Kidney (tissue), 14 donors: Measurements from ENCODE around the gene NTSR1. TPM values are rescaled to one million over a fixed set of nuclear protein-coding genes. Genes with fewer than 3 reads are reported as not detected.
A peak's percentile ranks its signal among the peaks of the same experiment; 100 is the strongest.

Source experiments
- DNase-seq, 5 donors: peaks; one replicate each; pipeline ENCODE4 v3.0.0-alpha.2; 2013 to 2020
- FAIRE-seq: peaks from 2 replicates; lab custom pipeline; 2012; peaks lifted over from hg19 to GRCh38; lab: Jason Lieb, UNC
- H3K27ac ChIP-seq, 2 donors: one replicate each; pipeline ENCODE4 v1.7.0; 2013; ENCODE audit warnings: low read depth in 2 of 2, low read length in 2 of 2, inconsistent platforms in 1 of 2
- H3K27me3 ChIP-seq: one replicate; pipeline ENCODE4 v1.7.1; 2013; ENCODE audit warnings: low read length, inconsistent platforms; ENCODE audit not compliant: control insufficient read depth, insufficient read depth
- H3K36me3 ChIP-seq, 3 donors: one replicate each; pipeline versions ENCODE4 v1.7.0 to v1.7.1; 2013; ENCODE audit warnings: low read length in 3 of 3, control low read depth in 1 of 3, inconsistent platforms in 1 of 3; ENCODE audit not compliant: insufficient read depth in 3 of 3, control insufficient read depth in 2 of 3
- H3K4me1 ChIP-seq, 3 donors: one replicate each; pipeline versions ENCODE4 v1.7.0 to v1.7.1; 2013; ENCODE audit warnings: low read length in 3 of 3, inconsistent platforms in 1 of 3, low read depth in 1 of 3; ENCODE audit not compliant: control insufficient read depth in 2 of 3, insufficient read depth in 2 of 3
- H3K4me3 ChIP-seq, 3 donors: one replicate each; pipeline versions ENCODE4 v1.7.0 to v1.8.1; 2013; ENCODE audit warnings: low read length in 3 of 3, control low read depth in 1 of 3, inconsistent platforms in 1 of 3
- H3K9ac ChIP-seq, 3 donors: one replicate each; pipeline versions ENCODE4 v1.7.0 to v1.7.1; 2013; ENCODE audit warnings: low read length in 3 of 3, control low read depth in 1 of 3, inconsistent platforms in 1 of 3
- H3K9me3 ChIP-seq, 3 donors: one replicate each; pipeline versions ENCODE4 v1.7.0 to v1.7.1; 2013; ENCODE audit warnings: low read length in 3 of 3, control low read depth in 1 of 3, inconsistent platforms in 1 of 3; ENCODE audit not compliant: control insufficient read depth in 2 of 3, insufficient read depth in 1 of 3
- intact Hi-C: fragments of 100-400 bp; cut with DNase I; formaldehyde crosslinking; loops from one replicate; pipeline ENCODE4 v1.11.1; 2022
- polyA plus RNA-seq: library from polyadenylated mRNA; stranded (reverse); fragments of 350-450 nt; fragmentation: Illumina TruSeq; extraction: RNeasy Lipid Tissue Mini Kit (QIAGEN cat#74804); gene quantifications from one replicate; pipeline ENCODE4 v1.2.3, GENCODE V29; 2014; ENCODE audit warnings: low read depth, low replicate concordance; ENCODE audit not compliant: insufficient read depth
- total RNA-seq: library from RNA; stranded (reverse); fragmentation: NEBNext Ultra II Directional; extraction: Animal tissue kit (Norgen Biotek cat#: 25700); gene quantifications from one replicate; pipeline ENCODE4 v1.2.1, GENCODE V29; 2021
- TF ChIP-seq, protein P1 (sequence below): IDR thresholded peaks from 3 replicates; pipeline ENCODE4 v1.5.1; 2012; ENCODE audit warnings: mild to moderate bottlenecking, moderate library complexity, borderline replicate concordance; ENCODE audit not compliant: insufficient read depth; ENCODE audit errors: extremely low read depth
- donor health status: control.
- donor health status: control.
- donor health status: control.
- donor health status: control.
- donor health status: control.
- donor health status: DM: yes; HTN: yes; CAD: no.
- donor health status: Normal renal cell carcinoma (clear cell type).

The NTSR1 gene
- total and polyA plus RNA-seq, 2 donors from 2014 or later, result 0.09 TPM; not detected in 1

DNA sequence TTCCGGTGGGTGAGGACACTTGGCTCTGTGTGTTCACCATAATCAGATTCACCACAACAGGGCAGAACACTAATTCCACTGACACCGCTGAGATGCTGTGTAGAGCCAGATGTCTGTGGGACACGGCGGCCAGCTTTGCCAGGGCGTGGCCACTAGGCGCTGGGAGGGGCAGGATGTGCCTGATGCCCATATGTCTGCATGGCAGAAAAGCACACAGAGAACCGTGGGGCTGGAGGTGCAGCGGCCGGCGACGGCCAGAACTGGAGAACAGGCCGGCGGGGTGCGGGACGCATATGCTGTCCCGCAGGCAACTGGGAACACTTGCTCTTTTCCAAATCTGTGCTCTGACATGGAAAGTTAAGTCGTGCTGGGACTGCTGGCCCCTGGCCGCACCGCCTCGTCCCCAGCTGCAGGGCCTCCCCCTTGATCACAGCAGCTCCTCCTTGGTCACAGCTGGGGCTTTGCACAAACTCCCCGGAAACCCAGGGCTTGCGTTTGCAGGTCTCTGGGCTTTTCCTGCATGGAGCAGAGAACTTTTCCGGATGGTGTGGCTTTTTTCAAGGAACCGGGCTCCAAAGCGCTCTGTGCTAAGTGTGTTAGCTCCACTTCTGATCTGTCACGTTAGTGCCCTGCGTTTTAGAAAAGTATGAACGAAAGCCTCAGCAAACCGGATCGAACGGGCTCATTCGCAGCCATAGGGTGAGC, 31.1 kb downstream of the NTSR1 start:
- no peaks in the 10 kb centered on the region for H3K36me3 ChIP-seq
- no peaks in the 10 kb centered on the region for H3K4me1 ChIP-seq
- H3K27me3 ChIP-seq, result no peaks in the 10 kb centered on the region
- no peak for FAIRE-seq
- no peak overlapping the region for H3K9ac ChIP-seq
- intact Hi-C loops, result no loop called here
- peak in 2 of 5 donors; percentile 6 to 80 for DNase-seq
- H3K4me3 ChIP-seq, result no peak overlapping the region
- TF ChIP-seq, protein P1, sequence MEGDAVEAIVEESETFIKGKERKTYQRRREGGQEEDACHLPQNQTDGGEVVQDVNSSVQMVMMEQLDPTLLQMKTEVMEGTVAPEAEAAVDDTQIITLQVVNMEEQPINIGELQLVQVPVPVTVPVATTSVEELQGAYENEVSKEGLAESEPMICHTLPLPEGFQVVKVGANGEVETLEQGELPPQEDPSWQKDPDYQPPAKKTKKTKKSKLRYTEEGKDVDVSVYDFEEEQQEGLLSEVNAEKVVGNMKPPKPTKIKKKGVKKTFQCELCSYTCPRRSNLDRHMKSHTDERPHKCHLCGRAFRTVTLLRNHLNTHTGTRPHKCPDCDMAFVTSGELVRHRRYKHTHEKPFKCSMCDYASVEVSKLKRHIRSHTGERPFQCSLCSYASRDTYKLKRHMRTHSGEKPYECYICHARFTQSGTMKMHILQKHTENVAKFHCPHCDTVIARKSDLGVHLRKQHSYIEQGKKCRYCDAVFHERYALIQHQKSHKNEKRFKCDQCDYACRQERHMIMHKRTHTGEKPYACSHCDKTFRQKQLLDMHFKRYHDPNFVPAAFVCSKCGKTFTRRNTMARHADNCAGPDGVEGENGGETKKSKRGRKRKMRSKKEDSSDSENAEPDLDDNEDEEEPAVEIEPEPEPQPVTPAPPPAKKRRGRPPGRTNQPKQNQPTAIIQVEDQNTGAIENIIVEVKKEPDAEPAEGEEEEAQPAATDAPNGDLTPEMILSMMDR, result no peak
- no peak overlapping the region for H3K27ac ChIP-seq
- H3K9me3 ChIP-seq, result no peaks in the 10 kb centered on the region

- H3K4me3 ChIP-seq, result no peak overlapping the region
- H3K27ac ChIP-seq, result no peak overlapping the region
- H3K27me3 ChIP-seq, result no peaks in the 10 kb centered on the region
- DNase-seq (peak in 1 of 5 donors; percentile 75), FAIRE-seq (no peak)
- intact Hi-C loops, result no loop called here
- TF ChIP-seq, protein P1, result no peak
- no peaks in the 10 kb centered on the region for H3K9me3 ChIP-seq
- H3K4me1 ChIP-seq, result no peaks in the 10 kb centered on the region
- H3K9ac ChIP-seq, result no peak overlapping the region
- no peaks in the 10 kb centered on the region for H3K36me3 ChIP-seq
These were observed 31.9 kb downstream of the NTSR1 start for GRCh38 chr20:62740286-62741141.

- H3K9me3 ChIP-seq, result no peaks in the 10 kb centered on the region
- TF ChIP-seq, protein P1, result no peak
- no peaks in the 10 kb centered on the region for H3K36me3 ChIP-seq
- H3K4me3 ChIP-seq, result no peak overlapping the region
- H3K27ac ChIP-seq, result no peak overlapping the region
- intact Hi-C loops, result no loop called here
- no peaks in the 10 kb centered on the region for H3K27me3 ChIP-seq
- peak in 3 of 5 donors; percentile 38 to 65 (median 49) for DNase-seq
- no peak overlapping the region for H3K9ac ChIP-seq
- no peaks in the 10 kb centered on the region for H3K4me1 ChIP-seq
- FAIRE-seq, result no peak
These were observed 32.6 kb downstream of the NTSR1 start for GRCh38 chr20:62741191-62741691.
